GM18502 (cell line): ENCODE measurements around the gene ESR2.
"Not testable (repeated sequence)": the region's sequence is repeated elsewhere in the genome, so short reads cannot be mapped to it uniquely, and the experiment has no call there.

Source experiments
- ATAC-seq: cut with Tn5 transposase; IDR thresholded peaks from one replicate; pipeline ENCODE4 v1.9.1; 2021; ENCODE audit warnings: mild to moderate bottlenecking; ENCODE audit not compliant: unreplicated experiment, poor library complexity

ESR2 gene

GRCh38 chr14:64293976-64294671 is at the start of gene ESR2:
ESR2 (minus strand) TSS chr14:64294371; CDS start chr14:64282985, 11,386 bp downstream.
- peak; percentile 55 for ATAC-seq

GRCh38 chr14:64340560-64341196 is 46.5 kb upstream of the ESR2 start:
- no peak for ATAC-seq

GRCh38 chr14:64338616-64339316 is 44.6 kb upstream of the ESR2 start:
- ATAC-seq: peak; percentile 91

GRCh38 chr14:64337888-64338615 is 43.9 kb upstream of the ESR2 start:
- ATAC-seq: peak; percentile 54

- no peak for ATAC-seq
These were observed 35.0 kb upstream of the ESR2 start for GRCh38 chr14:64329149-64329548.

- no peak for ATAC-seq
These were observed 32.3 kb upstream of the ESR2 start for GRCh38 chr14:64326502-64326901.

GRCh38 chr14:64324895-64325294 is 30.7 kb upstream of the ESR2 start:
- no peak for ATAC-seq

GRCh38 chr14:64324461-64324860 is 30.3 kb upstream of the ESR2 start:
- no peak for ATAC-seq

- not testable (repeated sequence) for ATAC-seq
These were observed 26.2 kb upstream of the ESR2 start for GRCh38 chr14:64320362-64320761.

- not testable (repeated sequence) for ATAC-seq
These were observed 24.5 kb upstream of the ESR2 start for GRCh38 chr14:64318695-64319094.

GRCh38 chr14:64303471-64303917 is 9.3 kb upstream of the ESR2 start:
- no peak for ATAC-seq

- ATAC-seq: no peak
These were observed 4.6 kb upstream of the ESR2 start for GRCh38 chr14:64298773-64299172.

- ATAC-seq: no peak
These were observed 2.4 kb upstream of the ESR2 start for GRCh38 chr14:64296561-64296960.

- peak; percentile 82 for ATAC-seq
These were observed 672 bp upstream of the ESR2 start for GRCh38 chr14:64294672-64295413.

- no peak for ATAC-seq
These were observed 2.0 kb downstream of the ESR2 start for GRCh38 chr14:64292197-64292596.

GRCh38 chr14:64289571-64289970 is 4.6 kb downstream of the ESR2 start:
- ATAC-seq: no peak

- ATAC-seq: no peak
These were observed 12.4 kb downstream of the ESR2 start for GRCh38 chr14:64281805-64282204.

- ATAC-seq: no peak
These were observed 14.2 kb downstream of the ESR2 start for GRCh38 chr14:64279704-64280668.

GRCh38 chr14:64278458-64278857 is 15.7 kb downstream of the ESR2 start:
- ATAC-seq: no peak
